GM18951 (cell line): ENCODE measurements around the gene PRORP.
A peak's percentile ranks its signal among the peaks of the same experiment; 100 is the strongest.
"Not testable (repeated sequence)": the region's sequence is repeated elsewhere in the genome, so short reads cannot be mapped to it uniquely, and the experiment has no call there.

Source experiments
- POLR2A ChIP-seq: IDR thresholded peaks from 4 replicates; pipeline ENCODE4 v1.6.1; 2011; ENCODE audit warnings: mild to moderate bottlenecking; ENCODE audit not compliant: insufficient read length, insufficient read depth; ENCODE audit errors: extremely low read depth
- in situ Hi-C: fragments of 300-500 bp; cut with MboI; formaldehyde crosslinking; loops from one replicate; pipeline ENCODE4 v1.12.0; 2022; ENCODE audit warnings: low sequenced_read_pairs, mixed read lengths, inconsistent platforms; ENCODE audit not compliant: unreplicated experiment

Gene PRORP

GRCh38 chr14:35121887-35122695, at the start of gene PRORP, which contains the start of gene PPP2R3C:
PRORP (plus strand) TSS chr14:35122552; CDS start chr14:35123246, 694 bp downstream.
PPP2R3C (minus strand) TSS chr14:35121990; CDS start chr14:35121959, 31 bp downstream.
- peak; percentile 70 for TF ChIP-seq POLR2A
- in situ Hi-C loops = no loop called here

GRCh38 chr14:35073486-35073885, 48.9 kb upstream of the PRORP start:
- in situ Hi-C loops = no loop called here
- TF ChIP-seq POLR2A = no peak

GRCh38 chr14:35078082-35078481, 44.3 kb upstream of the PRORP start:
- in situ Hi-C loops = no loop called here
- no peak for TF ChIP-seq POLR2A

DNA sequence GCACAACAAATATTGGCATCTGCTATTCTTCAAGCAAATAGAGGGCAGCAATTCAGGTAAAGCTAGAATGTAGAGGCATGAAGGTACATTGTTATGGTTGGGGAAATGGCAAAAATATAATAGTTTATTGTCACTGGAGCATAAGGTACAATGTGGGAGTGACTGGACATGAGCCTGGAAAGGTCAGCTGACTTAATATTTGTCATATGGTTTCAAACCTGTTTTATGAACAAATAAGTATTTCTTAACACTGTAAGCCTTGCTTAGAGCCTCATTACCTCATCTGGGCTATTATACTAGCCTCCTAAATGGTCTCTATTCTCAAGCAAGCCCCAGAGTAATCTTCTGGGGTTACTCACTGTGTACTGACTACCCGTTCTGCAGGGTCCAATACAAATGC, 42.6 kb upstream of the PRORP start:
- no peak for TF ChIP-seq POLR2A
- in situ Hi-C loops = no loop called here

- in situ Hi-C loops = no loop called here
- no peak for TF ChIP-seq POLR2A
Measured at GRCh38 chr14:35083530-35084150, 38.7 kb upstream of the PRORP start.

DNA sequence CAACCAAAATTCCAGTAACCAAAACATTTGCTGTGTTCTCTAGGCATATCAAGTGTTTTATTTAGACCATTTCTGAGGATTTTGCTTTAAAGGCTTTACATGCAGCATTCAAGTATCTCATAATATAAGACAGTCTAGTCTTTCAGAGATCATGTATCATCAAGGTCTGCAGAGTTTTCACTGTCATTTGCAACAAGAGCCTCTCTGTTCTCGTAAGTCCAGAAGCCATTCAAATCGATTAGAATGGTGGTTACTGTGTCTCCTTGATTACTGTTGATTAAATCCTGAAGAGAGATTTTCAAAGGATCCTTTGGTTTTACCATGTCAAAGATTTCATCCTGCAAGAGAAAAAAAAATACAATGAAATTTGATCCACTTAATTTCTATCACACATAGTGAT, 36.9 kb upstream of the PRORP start:
- TF ChIP-seq POLR2A = no peak
- in situ Hi-C loops = no loop called here

DNA sequence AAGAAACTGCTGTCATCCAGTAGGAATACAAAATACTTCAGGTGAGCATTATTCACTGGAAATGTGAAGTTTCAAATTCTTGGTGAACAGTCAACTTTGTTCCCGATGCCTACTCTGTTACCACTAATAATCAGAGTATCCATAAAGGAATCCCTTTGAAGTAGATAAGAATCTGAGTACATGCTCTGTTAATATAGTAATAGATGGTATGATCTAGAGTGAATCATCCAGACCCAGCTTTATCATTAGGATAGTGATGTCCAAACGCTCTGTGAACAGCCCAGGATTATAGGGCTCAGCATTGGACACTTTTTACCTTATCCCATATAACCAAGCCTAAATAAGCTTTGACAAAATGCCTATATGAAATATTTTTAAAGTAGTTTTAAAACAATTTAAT, 33.8 kb upstream of the PRORP start:
- in situ Hi-C loops = no loop called here
- no peak for TF ChIP-seq POLR2A

GRCh38 chr14:35094645-35095044, 27.7 kb upstream of the PRORP start:
- in situ Hi-C loops = not testable (repeated sequence)

- TF ChIP-seq POLR2A = no peak
- in situ Hi-C loops = no loop called here
Measured at GRCh38 chr14:35107866-35108265, 14.5 kb upstream of the PRORP start.

DNA sequence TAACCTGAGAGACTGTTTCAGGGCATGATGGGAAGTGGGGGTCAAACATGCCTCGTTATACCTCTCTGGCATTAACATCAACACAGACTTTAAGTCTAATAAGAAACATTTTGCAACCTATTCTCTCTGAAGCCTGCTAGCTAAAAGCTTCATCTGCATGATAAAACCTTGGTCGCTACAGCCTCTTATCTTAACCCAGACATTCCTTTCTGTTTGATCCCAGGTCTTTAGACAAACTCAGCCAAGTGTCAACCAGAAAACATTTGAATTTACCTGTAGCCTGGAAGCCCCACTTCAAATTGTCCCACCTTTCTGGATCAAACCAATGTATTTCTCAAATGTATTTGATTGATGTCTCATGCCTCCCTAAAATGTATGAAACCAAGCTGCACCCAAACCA, 9.7 kb upstream of the PRORP start:
- no peak for TF ChIP-seq POLR2A
- in situ Hi-C loops = no loop called here

DNA sequence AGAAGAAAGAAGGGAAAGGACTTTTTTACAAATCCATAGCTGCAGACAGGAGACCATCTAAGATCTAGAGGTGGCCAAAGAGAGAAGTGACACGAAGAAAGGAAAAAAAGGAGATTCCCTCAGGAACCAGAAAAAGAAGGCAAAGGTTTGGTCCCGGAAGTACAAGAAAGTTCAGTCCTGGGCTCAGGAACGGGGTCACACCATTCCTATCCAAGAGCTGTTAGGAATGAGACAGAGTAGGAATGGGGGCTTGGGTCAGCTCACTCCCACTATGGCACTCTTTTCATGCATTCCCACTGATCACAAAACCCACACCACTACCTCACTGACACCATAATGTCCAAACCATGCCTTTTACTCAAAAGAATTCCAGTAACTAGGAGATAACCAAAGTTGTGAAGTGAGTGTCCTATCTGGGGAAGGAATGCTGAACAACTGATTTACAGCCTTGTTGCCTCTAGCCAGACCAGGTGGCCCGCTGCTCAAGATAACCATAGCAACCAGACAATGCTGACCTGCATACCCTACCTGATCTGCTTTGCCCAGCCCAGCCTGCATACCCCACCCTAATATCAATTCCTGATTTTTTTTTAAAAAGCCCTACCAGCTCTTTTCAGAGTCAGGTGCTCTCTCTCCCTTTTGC, 8.9 kb upstream of the PRORP start:
- in situ Hi-C loops = no loop called here
- no peak for TF ChIP-seq POLR2A

GRCh38 chr14:35114036-35114435, 8.3 kb upstream of the PRORP start:
- TF ChIP-seq POLR2A = no peak
- in situ Hi-C loops = no loop called here

- in situ Hi-C loops = no loop called here
- TF ChIP-seq POLR2A = no peak
Measured at GRCh38 chr14:35116242-35116641, 6.1 kb upstream of the PRORP start.

DNA sequence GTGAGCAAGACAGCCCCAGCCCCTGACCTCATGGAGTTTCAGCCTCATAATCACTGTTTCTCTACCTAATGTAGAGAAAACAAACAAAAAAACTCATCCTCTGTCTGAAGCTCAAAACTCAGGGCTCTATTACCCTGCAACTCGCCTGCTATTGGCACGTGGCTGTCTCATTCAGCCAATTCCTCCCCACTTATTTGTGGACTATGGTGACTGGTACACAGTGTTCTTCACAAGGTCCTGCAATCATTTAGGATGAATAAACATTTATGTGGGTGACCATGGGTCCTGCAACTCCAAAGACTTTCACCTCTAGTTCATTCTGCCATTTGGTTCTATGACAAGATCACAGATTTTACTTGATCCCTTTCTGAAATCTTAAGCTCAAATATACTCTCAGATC, 5.2 kb upstream of the PRORP start:
- in situ Hi-C loops = no loop called here
- no peak for TF ChIP-seq POLR2A
